NCI-H1048 (cell line): ENCODE results near the gene NUTF2.
"Not testable (repeated sequence)": the region's sequence is repeated elsewhere in the genome, so short reads cannot be mapped to it uniquely, and the experiment has no call there.

ENCODE experiments used
- DNase-seq: peaks from one replicate; lab custom pipeline; 2025; lab: John Stamatoyannopoulos, UW

NUTF2 gene

DNA sequence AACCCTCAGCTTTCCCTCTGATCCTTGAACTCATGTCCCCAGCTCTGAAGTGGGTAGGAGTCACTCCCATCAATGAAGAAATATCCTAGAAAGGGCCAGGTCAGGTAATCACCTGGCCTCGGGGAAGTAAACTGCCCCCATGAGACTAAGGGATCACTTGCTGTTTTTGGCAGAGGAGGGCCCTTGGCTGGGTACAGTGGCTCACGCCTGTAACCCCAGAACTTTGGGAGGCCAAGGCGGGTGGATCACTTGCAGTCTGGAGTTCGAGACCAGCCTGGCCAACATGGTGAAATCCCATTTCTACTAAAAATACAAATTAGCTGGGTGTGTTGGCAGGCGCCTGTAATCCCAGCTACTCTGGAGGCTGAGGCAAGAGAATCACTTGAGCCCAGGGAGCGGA lies 17.3 kb downstream of the NUTF2 start:
- not testable (repeated sequence) for DNase-seq

GRCh38 chr16:67864594-67864993 lies 17.9 kb downstream of the NUTF2 start:
- DNase-seq: no peak

GRCh38 chr16:67865318-67865717 lies 18.6 kb downstream of the NUTF2 start:
- no peak for DNase-seq

DNA sequence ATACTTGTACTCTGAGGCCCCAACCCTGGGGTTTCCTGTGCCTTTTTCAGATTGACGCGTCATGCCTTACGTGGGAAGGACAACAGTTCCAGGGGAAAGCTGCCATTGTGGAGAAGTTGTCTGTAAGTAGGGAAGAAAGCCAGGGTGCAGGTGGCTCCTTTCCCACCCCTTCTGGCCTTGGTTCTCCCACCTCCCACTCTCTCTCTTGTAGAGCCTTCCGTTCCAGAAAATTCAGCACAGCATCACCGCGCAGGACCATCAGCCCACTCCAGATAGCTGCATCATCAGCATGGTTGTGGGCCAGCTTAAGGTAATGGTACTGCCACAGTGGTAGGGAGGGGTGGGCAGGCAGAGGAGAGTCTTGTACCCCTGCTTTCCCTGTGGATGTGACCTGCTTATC lies 21.6 kb downstream of the NUTF2 start:
- DNase-seq: no peak

- no peak for DNase-seq
Observed at GRCh38 chr16:67869653-67870052, 22.9 kb downstream of the NUTF2 start.

GRCh38 chr16:67871256-67871655 lies 24.5 kb downstream of the NUTF2 start:
- no peak for DNase-seq

DNA sequence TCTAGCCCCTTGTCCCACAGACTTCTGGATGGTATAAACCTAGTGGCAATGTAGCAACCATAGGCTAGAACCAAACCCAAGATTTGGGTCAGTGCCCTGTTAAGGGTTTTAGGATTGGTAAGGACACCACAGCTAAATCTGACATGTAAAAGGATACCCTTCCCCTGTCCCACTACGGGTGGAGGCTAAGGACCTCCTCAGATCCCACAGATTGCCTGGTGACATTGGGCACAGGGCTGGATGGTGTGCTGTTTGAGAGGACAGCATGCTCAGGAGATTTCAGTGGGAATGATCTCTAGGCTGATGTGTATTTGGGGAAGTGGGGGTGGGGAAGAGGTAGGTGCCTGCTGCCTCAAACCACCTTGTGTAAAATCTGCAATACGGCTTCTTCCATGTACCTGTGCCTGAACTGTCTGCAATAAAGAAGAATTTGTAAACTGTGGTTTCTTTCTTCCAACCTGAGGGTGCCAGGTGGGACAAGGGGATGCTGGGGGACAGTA lies 25.4 kb downstream of the NUTF2 start:
- DNase-seq: no peak

- DNase-seq: no peak
Observed at GRCh38 chr16:67872631-67873434, 26.1 kb downstream of the NUTF2 start, which contains the start of gene EDC4. TSS of gene EDC4 (plus strand) at chr16:67873052. CDS start at chr16:67873262, 210 bp downstream.

- no peak for DNase-seq
Observed at GRCh38 chr16:67873435-67874370, 27.0 kb downstream of the NUTF2 start.

DNA sequence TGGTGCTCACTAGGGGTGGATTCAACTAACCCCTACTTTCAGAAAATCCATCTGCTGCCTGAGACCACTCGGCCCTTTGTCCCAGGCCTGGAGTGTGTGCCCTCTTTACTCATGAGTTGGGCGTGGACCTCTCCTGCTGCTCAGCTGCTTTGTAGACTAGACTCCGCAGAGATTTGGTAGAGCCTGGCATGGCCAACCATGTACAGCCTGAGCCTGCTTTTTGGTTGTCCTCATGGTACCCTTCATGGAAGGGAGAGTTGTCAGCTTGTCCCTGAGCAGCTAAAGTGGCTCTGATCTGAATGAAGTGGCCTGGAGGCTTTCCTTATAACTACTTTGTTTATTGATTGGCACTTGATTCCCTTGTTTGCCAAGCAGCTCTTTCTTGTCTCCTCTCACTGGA lies 27.6 kb downstream of the NUTF2 start:
- DNase-seq: no peak

- no peak for DNase-seq
Observed at GRCh38 chr16:67877064-67877463, 30.3 kb downstream of the NUTF2 start.

GRCh38 chr16:67878232-67878631 lies 31.5 kb downstream of the NUTF2 start:
- DNase-seq: no peak

DNA sequence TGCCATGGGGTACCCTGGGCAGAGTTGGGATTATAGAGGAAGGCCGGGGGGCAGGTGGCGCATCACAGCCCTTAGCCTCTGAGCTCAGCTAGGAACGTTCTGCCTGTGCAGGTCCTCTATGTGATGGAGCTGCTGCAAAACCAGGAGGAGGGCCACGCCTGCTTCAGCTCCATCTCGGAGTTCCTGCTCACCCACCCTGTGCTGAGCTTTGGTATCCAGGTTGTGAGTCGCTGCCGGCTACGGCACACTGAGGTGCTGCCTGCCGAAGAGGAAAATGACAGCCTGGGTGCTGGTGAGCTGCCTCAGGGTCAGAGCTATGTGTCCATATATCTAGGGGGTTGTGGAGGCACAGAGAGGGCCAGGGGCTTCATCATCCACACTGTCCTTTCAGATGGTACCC lies 32.1 kb downstream of the NUTF2 start:
- DNase-seq: no peak

- no peak for DNase-seq
Observed at GRCh38 chr16:67879462-67879861, 32.7 kb downstream of the NUTF2 start.

DNA sequence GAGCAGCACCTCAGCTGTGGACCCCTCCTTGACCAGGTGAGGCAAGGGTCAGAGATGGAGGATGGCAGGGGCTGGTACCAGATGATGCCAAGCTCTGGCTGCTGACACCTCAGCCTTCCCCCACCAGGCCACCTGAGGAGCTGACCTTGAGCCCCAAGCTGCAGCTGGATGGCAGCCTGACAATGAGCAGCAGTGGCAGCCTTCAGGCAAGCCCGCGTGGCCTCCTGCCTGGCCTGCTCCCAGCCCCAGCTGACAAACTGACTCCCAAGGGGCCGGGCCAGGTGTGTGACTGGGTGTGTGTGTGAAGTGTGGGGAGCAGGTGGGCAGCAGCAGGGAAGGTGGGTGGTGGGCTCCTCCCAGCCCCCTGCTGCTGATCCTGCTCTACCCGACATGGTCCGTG lies 33.2 kb downstream of the NUTF2 start:
- DNase-seq: no peak

- DNase-seq: no peak
Observed at GRCh38 chr16:67880584-67880983, 33.9 kb downstream of the NUTF2 start.

DNA sequence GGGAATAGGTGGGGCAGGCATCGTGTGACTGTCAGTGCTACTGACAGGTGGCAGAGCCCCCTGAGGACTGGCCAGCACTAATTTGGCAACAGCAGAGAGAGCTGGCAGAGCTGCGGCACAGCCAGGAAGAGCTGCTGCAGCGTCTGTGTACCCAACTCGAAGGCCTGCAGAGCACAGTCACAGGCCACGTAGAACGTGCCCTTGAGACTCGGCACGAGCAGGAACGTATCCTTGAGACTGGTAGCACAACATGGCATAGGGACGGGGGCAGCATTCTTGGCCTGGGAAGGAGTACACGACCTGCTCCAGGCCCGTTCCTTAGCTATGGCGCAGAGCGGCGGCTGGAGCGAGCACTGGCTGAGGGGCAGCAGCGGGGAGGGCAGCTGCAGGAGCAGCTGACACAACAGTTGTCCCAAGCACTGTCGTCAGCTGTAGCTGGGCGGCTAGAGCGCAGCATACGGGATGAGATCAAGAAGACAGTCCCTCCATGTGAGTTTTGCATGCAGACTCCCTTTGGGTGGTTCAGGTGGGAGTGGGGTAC lies 35.0 kb downstream of the NUTF2 start:
- no peak for DNase-seq

DNA sequence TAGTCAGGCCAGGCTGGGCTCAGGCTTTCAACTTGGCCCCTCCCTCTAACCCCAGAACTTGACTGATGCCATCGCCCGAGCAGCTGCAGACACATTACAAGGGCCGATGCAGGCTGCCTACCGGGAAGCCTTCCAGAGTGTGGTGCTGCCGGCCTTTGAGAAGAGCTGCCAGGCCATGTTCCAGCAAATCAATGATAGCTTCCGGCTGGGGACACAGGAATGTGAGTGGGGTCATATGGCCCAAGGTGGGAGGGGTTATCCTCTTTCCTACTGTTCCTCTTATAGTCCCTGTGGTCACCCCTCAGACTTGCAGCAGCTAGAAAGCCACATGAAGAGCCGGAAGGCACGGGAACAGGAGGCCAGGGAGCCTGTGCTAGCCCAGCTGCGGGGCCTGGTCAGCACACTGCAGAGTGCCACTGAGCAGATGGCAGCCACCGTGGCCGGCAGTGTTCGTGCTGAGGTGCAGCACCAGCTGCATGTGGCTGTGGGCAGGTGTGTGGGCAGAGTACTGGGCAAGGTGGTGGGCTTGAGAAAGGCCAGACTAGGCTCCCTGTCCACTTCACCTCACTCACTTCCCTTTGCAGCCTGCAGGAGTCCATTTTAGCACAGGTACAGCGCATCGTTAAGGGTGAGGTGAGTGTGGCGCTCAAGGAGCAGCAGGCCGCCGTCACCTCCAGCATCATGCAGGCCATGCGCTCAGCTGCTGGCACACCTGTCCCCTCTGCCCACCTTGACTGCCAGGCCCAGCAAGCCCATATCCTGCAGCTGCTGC lies 35.8 kb downstream of the NUTF2 start:
- DNase-seq: no peak

DNA sequence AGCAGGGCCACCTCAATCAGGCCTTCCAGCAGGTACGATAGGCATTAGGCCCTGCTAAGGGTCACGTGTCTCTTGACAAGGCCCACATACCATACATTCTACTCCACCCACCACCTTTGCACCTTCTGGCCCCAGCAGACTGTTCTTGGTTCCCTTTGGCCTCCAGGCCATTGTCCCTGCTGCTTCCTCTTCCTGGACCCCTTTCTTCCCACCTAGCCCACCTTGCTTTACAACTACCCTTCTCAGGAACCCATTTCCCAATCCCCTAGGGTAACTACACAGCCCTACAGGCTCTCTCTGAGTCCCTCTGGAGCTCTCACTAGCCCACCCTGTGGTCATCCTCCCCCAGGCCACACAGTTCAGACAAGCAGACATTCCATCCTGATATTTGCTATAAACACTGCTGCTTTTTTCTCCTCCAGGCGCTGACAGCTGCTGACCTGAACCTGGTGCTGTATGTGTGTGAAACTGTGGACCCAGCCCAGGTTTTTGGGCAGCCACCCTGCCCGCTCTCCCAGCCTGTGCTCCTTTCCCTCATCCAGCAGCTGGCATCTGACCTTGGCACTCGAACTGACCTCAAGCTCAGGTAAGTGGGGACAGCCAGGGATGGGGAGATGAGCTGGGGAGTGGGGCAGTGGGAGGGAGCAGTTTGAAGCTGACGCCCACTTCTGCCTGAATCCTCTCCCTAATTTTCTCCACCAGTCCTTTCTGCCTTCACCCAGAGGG lies 36.6 kb downstream of the NUTF2 start:
- no peak for DNase-seq

- DNase-seq: no peak
Observed at GRCh38 chr16:67883872-67884261, 37.1 kb downstream of the NUTF2 start.

- DNase-seq: peak; percentile 38
Observed at GRCh38 chr16:67884684-67885083, 38.0 kb downstream of the NUTF2 start, which contains the start of gene NRN1L. TSS of gene NRN1L (plus strand) at chr16:67884885. CDS start at chr16:67884904, 19 bp downstream.
